ENCODE data around the gene TM2D3.

The TM2D3 gene

DNA sequence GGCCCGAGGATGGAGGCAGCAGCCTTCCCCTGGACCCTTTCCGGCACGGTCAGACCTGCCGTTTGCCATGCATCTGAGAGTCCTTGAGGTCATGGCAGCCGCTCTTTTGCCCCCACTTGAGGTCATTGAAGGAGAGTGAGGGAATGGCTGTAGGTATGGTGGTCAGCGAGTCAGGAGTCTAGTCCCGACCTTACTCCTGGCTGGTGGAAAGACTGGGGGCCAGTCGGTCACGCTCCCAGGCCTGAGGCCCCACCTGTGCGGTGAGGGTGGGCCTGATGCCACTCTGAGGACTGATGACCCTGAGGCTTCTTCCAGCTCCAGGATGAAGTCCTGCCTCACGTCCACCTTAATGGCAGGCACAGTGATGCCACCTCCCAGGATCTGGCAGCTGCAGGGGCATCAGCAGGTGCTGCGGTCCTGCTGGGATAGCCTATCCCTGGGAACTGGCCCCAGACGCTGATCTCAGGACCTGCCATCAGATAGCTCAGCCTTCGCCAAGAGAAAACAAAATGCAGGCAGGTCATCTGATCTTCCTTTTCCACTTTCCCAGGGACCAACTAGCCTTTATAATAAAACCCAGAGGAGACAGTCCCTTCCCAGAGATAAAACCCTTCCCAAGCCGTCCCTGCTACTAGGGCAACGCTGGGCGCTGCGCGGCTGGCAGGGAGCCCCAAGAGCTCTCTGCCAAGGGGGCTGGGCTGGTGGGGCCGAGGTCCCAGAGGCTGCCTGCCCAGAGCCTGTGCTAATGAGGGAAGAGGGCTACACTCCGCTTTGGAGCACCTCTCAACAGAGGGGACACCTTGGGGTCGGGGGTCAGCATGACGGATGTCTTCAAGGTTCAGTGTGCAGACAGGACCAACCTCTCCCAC lies 42.2 kb downstream of the TM2D3 start:
- DNase-seq (ENCODE audit: low read depth, low spot score): no peak

DNA sequence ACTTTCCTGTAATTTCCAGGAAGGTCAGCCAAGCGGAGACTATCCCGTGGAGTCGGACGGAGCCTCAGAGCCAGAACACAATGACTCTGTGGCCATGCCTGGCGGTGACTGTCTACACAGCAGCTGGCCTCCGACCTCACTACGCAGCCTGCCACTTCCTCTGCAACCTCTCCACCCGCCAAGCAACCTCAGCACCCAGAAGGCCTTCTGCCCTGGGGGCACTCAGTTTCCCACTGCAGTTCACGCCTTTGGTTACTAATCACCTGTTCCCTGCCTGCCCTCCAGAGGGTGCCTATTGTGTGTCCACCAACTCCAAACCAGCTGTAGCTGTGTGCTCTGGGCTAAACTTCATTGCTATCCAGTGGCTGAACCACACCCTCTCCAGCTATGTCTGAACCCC lies 44.0 kb downstream of the TM2D3 start:
- no peak for DNase-seq (ENCODE audit: low read depth, low spot score)
- H3K27ac ChIP-seq: no peak overlapping the region

More for the DNA sequence above, 42.2 kb downstream of the TM2D3 start:
- H3K27ac ChIP-seq: no peak overlapping the region

DNA sequence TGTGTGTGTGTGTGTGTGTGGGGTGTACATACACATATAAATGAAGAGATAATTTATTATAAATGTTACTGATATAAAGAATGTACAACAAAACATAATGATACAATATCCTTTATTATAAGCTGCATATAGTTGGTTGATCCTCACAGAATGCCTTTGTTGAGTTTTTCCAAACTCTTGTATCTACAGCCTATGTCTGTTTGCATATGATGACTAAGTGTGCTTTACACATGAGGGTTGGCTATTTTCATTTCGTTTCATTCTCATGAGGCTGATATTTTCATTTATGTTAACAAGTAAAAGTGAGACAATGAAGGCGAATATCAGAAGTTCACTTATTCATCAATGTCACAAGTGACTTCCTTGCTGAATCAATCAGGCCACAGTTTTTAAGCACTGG lies 45.1 kb downstream of the TM2D3 start:
- no peak overlapping the region for H3K27ac ChIP-seq
- DNase-seq (ENCODE audit: low read depth, low spot score): no peak

DNA sequence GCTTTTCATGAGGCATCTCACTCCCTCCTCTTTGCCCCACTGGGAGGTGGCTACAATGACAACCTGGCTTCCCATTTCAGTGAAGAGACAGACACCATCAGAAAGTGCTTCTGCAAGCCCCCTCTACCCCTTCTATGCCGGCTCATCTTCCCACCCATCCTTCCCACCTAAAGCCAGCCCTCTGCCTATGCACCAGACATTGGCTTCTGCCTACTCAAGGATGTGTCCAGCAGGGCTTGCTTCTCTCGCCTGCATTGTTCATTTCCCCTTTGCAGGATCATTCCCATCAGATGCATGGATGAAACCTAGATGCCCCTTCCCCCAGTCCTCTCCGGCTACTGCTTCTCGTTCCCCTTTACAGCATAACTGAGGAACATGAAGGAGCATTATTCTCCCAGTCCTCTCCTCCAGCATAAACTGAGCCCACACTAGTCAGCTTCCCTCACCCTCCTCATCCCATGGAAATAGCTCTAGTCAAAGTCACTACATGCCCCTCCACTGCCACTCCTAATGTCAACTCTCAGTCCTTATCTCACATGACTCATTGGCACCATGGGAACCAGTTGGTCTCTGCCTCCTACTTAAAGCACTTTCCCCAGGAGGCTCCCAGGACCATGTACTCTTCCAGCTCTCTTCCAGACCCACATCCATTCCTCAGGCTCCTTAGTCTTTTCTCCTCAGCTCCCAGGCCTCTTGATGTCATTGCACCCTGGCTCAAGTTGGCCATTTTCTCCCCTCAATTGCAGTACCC lies 47.9 kb downstream of the TM2D3 start:
- DNase-seq (ENCODE audit: low read depth, low spot score): no peak
- H3K27ac ChIP-seq: no peak overlapping the region

DNA sequence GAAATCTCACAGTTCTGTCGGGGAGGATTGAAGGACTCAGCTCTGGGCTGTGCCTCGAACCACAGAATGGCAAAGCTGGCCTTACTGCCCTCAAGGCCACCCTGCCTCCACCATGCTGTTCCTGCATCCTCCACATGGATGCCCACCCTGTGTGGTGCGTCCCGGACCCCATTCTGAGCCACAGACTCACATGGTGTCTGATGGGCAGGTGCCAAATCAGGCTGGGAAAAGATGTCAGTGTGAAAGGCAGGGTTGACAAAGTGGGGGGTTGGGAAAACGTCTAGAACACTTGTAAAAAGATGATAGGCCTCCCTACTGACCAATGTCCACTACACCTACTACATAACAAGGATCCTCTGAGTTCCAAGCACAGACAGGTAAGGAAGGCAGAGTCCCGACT lies 49.4 kb downstream of the TM2D3 start:
- no peak overlapping the region for H3K27ac ChIP-seq
- no peak for DNase-seq (ENCODE audit: low read depth, low spot score)

DNA sequence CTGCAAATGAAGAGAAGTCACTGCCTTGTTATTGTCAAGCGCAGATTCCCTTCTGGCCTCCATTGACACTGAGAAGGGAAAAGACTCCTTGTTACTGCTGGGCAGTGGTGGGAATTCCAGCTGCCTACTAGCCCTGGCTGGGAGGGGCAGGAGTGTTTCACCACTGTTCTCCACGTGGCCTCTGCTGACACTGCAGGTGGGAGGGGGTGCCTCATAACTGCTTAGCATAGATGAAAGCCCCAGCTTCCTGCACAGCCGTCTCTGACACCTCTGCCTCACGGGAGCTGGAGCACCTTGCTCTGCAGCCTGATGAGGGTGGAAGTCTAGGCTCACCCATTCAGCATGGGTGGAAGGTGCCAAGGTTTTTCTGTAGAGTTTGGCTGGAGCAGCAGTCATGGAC lies 52.1 kb downstream of the TM2D3 start:
- DNase-seq (ENCODE audit: low read depth, low spot score): no peak
- no peak overlapping the region for H3K27ac ChIP-seq

DNA sequence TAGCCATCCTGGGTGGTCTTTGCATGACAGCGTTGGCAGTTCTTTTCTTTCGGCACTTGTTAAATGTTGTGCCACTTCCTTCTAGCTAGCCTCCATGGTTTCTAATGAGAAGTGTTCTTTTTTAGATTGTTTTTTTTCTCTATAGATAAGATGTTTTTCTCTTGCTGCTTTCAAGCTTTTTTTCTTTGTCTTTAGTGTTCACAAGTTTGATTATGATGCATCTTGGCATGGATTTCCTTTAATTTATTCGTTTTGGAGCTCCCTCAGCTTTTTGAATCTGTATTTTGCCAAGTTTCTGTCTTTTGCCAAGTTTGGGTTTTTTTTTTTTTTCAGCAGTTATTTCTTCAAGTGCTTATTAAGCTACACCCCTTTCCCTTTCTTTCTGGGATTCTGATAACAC lies 53.1 kb downstream of the TM2D3 start:
- DNase-seq (ENCODE audit: low read depth, low spot score): no peak
- no peak overlapping the region for H3K27ac ChIP-seq

DNA sequence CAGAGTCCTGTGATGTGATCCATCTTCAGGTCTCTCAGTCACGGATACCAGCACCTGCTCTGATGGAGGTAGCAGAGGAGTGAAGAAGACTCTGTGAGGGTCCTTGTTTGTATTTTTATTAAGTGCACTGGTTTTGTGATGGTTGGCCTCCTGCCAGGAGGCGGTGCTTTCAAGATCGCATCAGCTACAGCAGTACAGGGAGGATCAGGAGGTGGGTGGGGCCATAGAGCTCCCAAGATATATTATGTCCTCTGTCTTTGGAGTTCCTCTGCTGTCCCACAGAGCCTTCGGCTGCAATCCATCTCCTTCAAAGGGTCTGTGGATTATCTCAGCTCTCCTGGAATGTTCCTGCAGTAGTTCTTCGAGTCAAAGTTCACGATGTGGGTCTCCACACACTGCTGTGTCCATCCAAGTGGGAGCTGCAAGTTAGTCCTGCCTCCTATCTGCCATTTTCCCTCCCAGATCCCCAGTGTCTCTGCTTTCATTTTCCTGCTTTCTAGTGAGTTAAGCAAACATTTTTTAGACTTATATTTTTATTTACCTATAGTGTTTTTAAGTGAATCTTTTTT lies 54.7 kb downstream of the TM2D3 start:
- no peak overlapping the region for H3K27ac ChIP-seq
- no peak for DNase-seq (ENCODE audit: low read depth, low spot score)

DNA sequence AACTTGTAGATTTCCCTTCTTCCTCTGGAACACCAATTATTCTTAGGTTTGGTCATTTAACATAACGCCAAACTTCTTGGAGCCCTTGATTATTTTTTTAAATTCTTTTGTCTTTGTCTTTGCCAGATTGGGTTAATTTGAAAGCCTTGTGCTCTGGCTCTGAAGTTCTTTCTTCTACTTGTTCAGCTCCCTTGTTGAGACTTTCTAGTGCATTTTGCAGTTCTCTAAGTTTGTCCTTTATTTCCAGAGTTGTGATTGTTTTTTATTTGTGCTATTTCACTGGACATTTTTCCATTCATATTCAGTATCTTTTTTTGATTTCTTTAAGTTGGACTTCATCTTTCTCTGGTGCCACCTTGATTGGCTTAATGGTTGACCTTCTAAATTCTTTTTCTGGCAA lies 55.5 kb downstream of the TM2D3 start:
- H3K27ac ChIP-seq: no peak overlapping the region
- no peak for DNase-seq (ENCODE audit: low read depth, low spot score)

Measured in epithelial cell of prostate (primary cell).